Gastrocnemius medialis (tissue), 4 donors: ENCODE data around the gene RBFOX2.

ENCODE experiments used
- CTCF ChIP-seq, 5 experiments: fragments of 450-650 bp in 3 of 5; fragments of 200-600 bp in 2 of 5; sonication (generic) in 2 of 5; IDR thresholded peaks in 4 of 5; conservative IDR thresholded peaks in 1 of 5; 1 replicate in 4 of 5; 2 replicates in 1 of 5; pipeline ENCODE4 v1.5.1; 2016 to 2019; ENCODE audit warnings: antibody characterized with exemption in 5 of 5, mild to moderate bottlenecking in 3 of 5, moderate library complexity in 3 of 5
- POLR2A ChIP-seq, 2 donors: fragments of 450-650 bp; IDR thresholded peaks; one replicate each; pipeline ENCODE4 v1.6.1; 2017; ENCODE audit warnings: antibody characterized with exemption in 2 of 2, mild to moderate bottlenecking in 2 of 2, moderate library complexity in 2 of 2

GRCh38 chr22:35889071-35889470 lies 139.6 kb downstream of the RBFOX2 start:
- TF ChIP-seq CTCF (IDR thresholded peaks at IDR 0.05 in 4 of 5, conservative IDR thresholded peaks at IDR 0.05 in 1 of 5) (no peak), POLR2A (IDR thresholded peaks at IDR 0.05) (no peak)
